GM19023 (cell line): ENCODE measurements around the gene KIAA1217.

Source experiments
- ATAC-seq: cut with Tn5 transposase; IDR thresholded peaks from one replicate; pipeline ENCODE4 v1.9.1; 2021; ENCODE audit warnings: mild to moderate bottlenecking, moderate library complexity; ENCODE audit not compliant: unreplicated experiment

The KIAA1217 gene

GRCh38 chr10:24242562-24242961 is 33.6 kb downstream of the KIAA1217 start:
- ATAC-seq, result no peak

GRCh38 chr10:24246365-24246764 is 37.4 kb downstream of the KIAA1217 start:
- ATAC-seq, result no peak

GRCh38 chr10:24247841-24248240 is 38.9 kb downstream of the KIAA1217 start:
- no peak for ATAC-seq

GRCh38 chr10:24249829-24250415 is 41.0 kb downstream of the KIAA1217 start:
- ATAC-seq, result no peak

GRCh38 chr10:24251547-24251946 is 42.6 kb downstream of the KIAA1217 start:
- no peak for ATAC-seq

- no peak for ATAC-seq
Measured at GRCh38 chr10:24254180-24254579, 45.2 kb downstream of the KIAA1217 start.

- ATAC-seq, result no peak
Measured at GRCh38 chr10:24255115-24255880, 46.4 kb downstream of the KIAA1217 start.

- ATAC-seq, result no peak
Measured at GRCh38 chr10:24255881-24256311, 47.0 kb downstream of the KIAA1217 start.

- ATAC-seq, result no peak
Measured at GRCh38 chr10:24256619-24257107, 47.7 kb downstream of the KIAA1217 start.

GRCh38 chr10:24257588-24257987 is 48.6 kb downstream of the KIAA1217 start:
- ATAC-seq, result no peak

- ATAC-seq, result no peak
Measured at GRCh38 chr10:24259365-24260130, 50.6 kb downstream of the KIAA1217 start.

GRCh38 chr10:24261627-24262026 is 52.7 kb downstream of the KIAA1217 start:
- ATAC-seq, result no peak

- ATAC-seq, result no peak
Measured at GRCh38 chr10:24262929-24263590, 54.1 kb downstream of the KIAA1217 start.

- no peak for ATAC-seq
Measured at GRCh38 chr10:24269476-24269875, 60.5 kb downstream of the KIAA1217 start.

GRCh38 chr10:24272374-24272773 is 63.4 kb downstream of the KIAA1217 start:
- no peak for ATAC-seq

- no peak for ATAC-seq
Measured at GRCh38 chr10:24277277-24277676, 68.3 kb downstream of the KIAA1217 start.

GRCh38 chr10:24277771-24278170 is 68.8 kb downstream of the KIAA1217 start:
- no peak for ATAC-seq

- ATAC-seq, result no peak
Measured at GRCh38 chr10:24278176-24278889, 69.4 kb downstream of the KIAA1217 start.

GRCh38 chr10:24279166-24279565 is 70.2 kb downstream of the KIAA1217 start:
- ATAC-seq, result no peak

GRCh38 chr10:24287559-24288195 is 78.7 kb downstream of the KIAA1217 start:
- no peak for ATAC-seq
